Stimulated activated CD8-positive, alpha-beta memory T cell treated with anti-CD3 and anti-CD28 coated beads, Interleukin-4, amount 100 ng/mL, for 4 hours (primary cell): ENCODE results near the gene TGIF2LX.
"Not testable (repeated sequence)": the region's sequence is repeated elsewhere in the genome, so short reads cannot be mapped to it uniquely, and the experiment has no call there.

Experiments used
- DNase-seq, 2 donors: peaks; one replicate each; pipeline ENCODE4 v3.0.0-alpha.2; 2020; ENCODE audit warnings: low read depth in 2 of 2, low spot score in 1 of 2

Gene TGIF2LX

DNA sequence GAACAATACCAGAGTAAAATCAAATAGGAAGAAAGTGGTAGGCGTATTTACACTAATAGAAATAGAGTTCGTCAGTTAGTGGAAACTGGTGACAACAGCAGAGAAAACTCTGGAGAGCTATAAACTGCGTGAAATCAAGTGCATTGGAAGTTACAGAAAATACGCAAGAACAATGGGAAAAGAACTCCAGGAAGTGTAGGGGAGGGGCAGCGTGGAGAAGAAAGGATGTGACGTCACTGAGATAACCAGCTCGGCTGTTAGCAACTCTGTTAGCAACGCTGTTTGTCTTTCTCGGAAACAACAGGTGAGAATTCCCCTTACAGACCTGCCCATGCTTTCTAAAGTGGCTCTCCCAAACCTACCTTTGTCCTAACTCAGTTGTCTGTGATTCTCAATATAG is at the start of gene TGIF2LX:
TSS of gene TGIF2LX (plus strand) at position 244 of the 400 bp plus-strand sequence. CDS start 178 bp downstream, outside the sequence.
- not testable (repeated sequence) for DNase-seq

- DNase-seq: not testable (repeated sequence)
Observed at GRCh38 chrX:89922338-89922934, 728 bp downstream of the TGIF2LX start.

- DNase-seq: not testable (repeated sequence)
Observed at GRCh38 chrX:89943077-89943476, 21.4 kb downstream of the TGIF2LX start.

DNA sequence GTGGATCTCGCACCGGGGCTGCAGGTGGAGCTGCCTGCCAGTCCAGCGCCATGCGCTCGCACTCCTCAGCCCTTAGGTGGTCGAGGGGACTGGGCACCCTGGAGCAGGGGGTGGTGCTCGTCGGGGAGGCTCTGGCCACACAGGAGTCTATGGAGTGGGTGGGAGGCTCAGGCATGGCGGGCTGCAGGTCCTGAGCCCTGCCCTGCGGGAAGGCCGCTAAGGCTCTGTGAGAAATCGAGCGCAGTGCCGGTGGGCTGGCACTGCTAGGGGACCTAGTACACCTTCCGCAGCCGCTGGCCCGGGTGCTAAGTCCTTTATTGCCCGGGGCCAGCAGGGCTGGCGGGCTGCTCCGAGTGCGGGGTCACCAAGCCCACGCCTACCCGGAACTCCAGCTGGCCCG is 43.9 kb downstream of the TGIF2LX start:
- not testable (repeated sequence) for DNase-seq
